SK-N-SH treated with all-trans-retinoic acid at 6 μM for 48 hours (cell line): ENCODE data around the gene ST6GALNAC6.

Experiments
- ATAC-seq: fragments of 200-7000 bp; cut with Tn5 transposase; 3 replicates; pipeline ENCODE4 v1.9.1; 2020; ENCODE audit warnings: mild to moderate bottlenecking, moderate library complexity
- ARNTL ChIP-seq: fragments of 450-650 bp; formaldehyde crosslinking; IDR thresholded peaks from 2 replicates; pipeline ENCODE4 v1.5.0; 2020; ENCODE audit warnings: low read depth, mild to moderate bottlenecking, moderate library complexity, borderline replicate concordance
- BACH2 ChIP-seq: fragments of 250-450 bp; sonication (Bioruptor Pico); IDR thresholded peaks from 2 replicates; pipeline ENCODE4 v1.9.0; 2021; ENCODE audit warnings: mild to moderate bottlenecking, borderline replicate concordance
- CREB5 ChIP-seq: fragments of 250-450 bp; sonication (Bioruptor Pico); IDR thresholded peaks from 2 replicates; pipeline ENCODE4 v1.5.1; 2020; ENCODE audit warnings: low read depth, mild to moderate bottlenecking, moderate library complexity
- CSDC2 ChIP-seq: fragments of 250-450 bp; sonication (Bioruptor Pico); IDR thresholded peaks from 2 replicates; pipeline ENCODE4 v1.5.0; 2020; ENCODE audit warnings: mild to moderate bottlenecking, moderate library complexity
- ESRRG ChIP-seq: fragments of 250-450 bp; sonication (Bioruptor Pico); IDR thresholded peaks from 2 replicates; pipeline ENCODE4 v1.6.1; 2021; ENCODE audit warnings: mild to moderate bottlenecking
- GLIS3 ChIP-seq: fragments of 250-450 bp; sonication (Bioruptor Pico); IDR thresholded peaks from 2 replicates; pipeline ENCODE4 v1.5.0; 2020; ENCODE audit warnings: mild to moderate bottlenecking, moderate library complexity
- OSR1 ChIP-seq: fragments of 250-450 bp; sonication (Bioruptor Pico); IDR thresholded peaks from 2 replicates; pipeline ENCODE4 v1.8.0; 2022; ENCODE audit warnings: moderate library complexity, mild to moderate bottlenecking, inconsistent platforms
- PPARA ChIP-seq: fragments of 250-450 bp; sonication (Bioruptor Pico); IDR thresholded peaks from 2 replicates; pipeline ENCODE4 v1.5.0; 2020; ENCODE audit warnings: mild to moderate bottlenecking, borderline replicate concordance
- RARB ChIP-seq: fragments of 250-450 bp; sonication (Bioruptor Pico); IDR thresholded peaks from 2 replicates; pipeline ENCODE4 v1.8.0; 2021; ENCODE audit warnings: mild to moderate bottlenecking, moderate library complexity
- SNAI2 ChIP-seq: fragments of 250-450 bp; sonication (Bioruptor Pico); IDR thresholded peaks from 2 replicates; pipeline ENCODE4 v1.5.0; 2020; ENCODE audit warnings: mild to moderate bottlenecking, moderate library complexity
- TCF4 ChIP-seq: fragments of 250-450 bp; sonication (Bioruptor Pico); IDR thresholded peaks from 2 replicates; pipeline ENCODE4 v1.8.0; 2021; ENCODE audit warnings: mild to moderate bottlenecking, moderate library complexity, borderline replicate concordance
- TOX ChIP-seq: fragments of 250-450 bp; sonication (Bioruptor Pico); IDR thresholded peaks from 2 replicates; pipeline ENCODE4 v1.8.0; 2021; ENCODE audit warnings: mild to moderate bottlenecking, moderate library complexity, borderline replicate concordance
- ZC3H10 ChIP-seq: fragments of 250-450 bp; sonication (Bioruptor Pico); IDR thresholded peaks from 2 replicates; pipeline ENCODE4 v1.5.1; 2021; ENCODE audit warnings: mild to moderate bottlenecking, moderate library complexity
- ZFP3 ChIP-seq: fragments of 250-450 bp; sonication (Bioruptor Pico); IDR thresholded peaks from 2 replicates; pipeline ENCODE4 v1.5.0; 2020; ENCODE audit warnings: mild to moderate bottlenecking, moderate library complexity
- ZNF565 ChIP-seq: fragments of 450-650 bp; formaldehyde crosslinking; conservative IDR thresholded peaks from 2 replicates; pipeline ENCODE4 v1.5.0; 2020; ENCODE audit warnings: low read depth, mild to moderate bottlenecking, moderate library complexity
- ZNF70 ChIP-seq: fragments of 450-650 bp; formaldehyde crosslinking; IDR thresholded peaks from 2 replicates; pipeline ENCODE4 v1.5.0; 2020; ENCODE audit warnings: mild to moderate bottlenecking, moderate library complexity
- ZNF8 ChIP-seq: fragments of 450-650 bp; formaldehyde crosslinking; IDR thresholded peaks from 2 replicates; pipeline ENCODE4 v1.5.0; 2020; ENCODE audit warnings: mild to moderate bottlenecking, moderate library complexity
- TF ChIP-seq, protein P1 (sequence below): fragments of 250-450 bp; sonication (Bioruptor Pico); IDR thresholded peaks from 2 replicates; pipeline ENCODE4 v1.5.1; 2021; ENCODE audit warnings: mild to moderate bottlenecking, moderate library complexity
- TF ChIP-seq, protein P2 (sequence below): fragments of 250-450 bp; sonication (Bioruptor Pico); IDR thresholded peaks from 2 replicates; pipeline ENCODE4 v1.8.0; 2021; ENCODE audit warnings: low read depth, mild to moderate bottlenecking, moderate library complexity, borderline replicate concordance
- TF ChIP-seq, protein P3 (sequence below): fragments of 250-450 bp; sonication (Bioruptor Pico); IDR thresholded peaks from 2 replicates; pipeline ENCODE4 v1.5.0; 2020; ENCODE audit warnings: mild to moderate bottlenecking, moderate library complexity

ST6GALNAC6 gene

DNA sequence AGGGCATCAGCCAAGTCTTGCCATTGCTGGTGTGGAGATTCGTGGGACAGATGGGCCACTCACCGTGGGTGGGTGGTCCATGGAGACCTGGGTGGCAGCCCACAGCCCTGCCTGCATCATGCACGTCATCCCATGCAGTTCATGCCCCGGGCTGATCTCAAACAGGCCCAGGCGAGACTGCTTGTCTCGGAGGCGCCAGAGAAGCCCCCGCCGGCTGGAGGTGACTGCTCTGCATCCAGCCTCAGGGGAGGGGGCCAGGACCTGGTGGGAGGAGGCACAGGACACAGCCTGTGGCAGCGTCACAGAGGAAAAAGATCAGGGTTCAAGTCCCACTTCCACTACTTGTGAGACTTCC lies 30.2 kb upstream of the ST6GALNAC6 start:
- TF ChIP-seq OSR1 (CRISPR knock-in tag) (no peak), GLIS3 (CRISPR knock-in tag) (no peak), ZC3H10 (CRISPR knock-in tag) (no peak)
- ATAC-seq, result no peak

DNA sequence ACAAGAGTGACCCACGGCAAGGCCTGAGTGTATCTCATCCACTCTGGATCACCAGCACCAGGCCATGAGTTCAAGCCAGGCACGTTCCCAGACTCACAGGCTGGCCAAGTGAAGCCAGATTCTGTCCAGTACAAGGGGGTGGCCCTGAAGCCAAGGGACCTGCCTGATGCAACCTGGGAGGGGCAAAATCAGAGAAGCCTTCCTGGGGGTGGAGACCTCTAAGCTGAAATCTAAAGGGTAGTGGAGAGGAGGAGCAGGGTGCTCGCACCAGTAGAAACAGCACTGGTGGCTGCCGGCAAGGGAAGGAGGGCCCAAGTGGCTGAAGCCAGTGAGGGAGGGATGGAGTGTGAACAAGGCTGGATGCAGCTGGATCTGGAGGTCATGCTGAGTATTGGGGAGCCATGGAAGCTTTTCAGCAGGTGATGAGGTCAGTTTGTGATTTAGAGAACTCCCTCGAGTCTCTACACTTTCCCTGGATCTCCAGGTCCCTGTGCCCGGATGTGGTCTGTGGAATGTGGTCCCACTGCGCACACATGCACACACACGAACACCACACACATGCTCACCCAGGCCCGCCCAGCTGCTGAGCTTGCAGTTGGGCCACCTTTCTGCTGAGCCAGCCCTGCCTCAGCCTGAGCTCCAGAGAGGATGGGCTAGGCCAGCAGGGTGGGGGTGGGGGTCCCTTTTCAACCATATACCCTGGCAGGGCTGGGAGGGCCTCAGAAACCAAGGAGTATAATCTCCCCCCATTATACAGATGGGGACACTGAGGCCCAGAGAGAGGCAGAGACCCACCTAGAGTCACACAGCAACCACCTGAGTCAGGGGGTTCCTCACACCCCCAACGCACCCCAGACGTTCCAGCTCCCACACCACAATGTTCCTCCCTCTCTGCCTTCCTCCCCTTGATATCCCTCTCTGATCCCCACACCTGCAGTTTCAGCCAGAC lies 29.5 kb upstream of the ST6GALNAC6 start:
- ATAC-seq, result no peak
- TF ChIP-seq TOX (CRISPR knock-in tag), result no peak
- TF ChIP-seq TCF4 (CRISPR knock-in tag), result no peak
- TF ChIP-seq, protein P1, sequence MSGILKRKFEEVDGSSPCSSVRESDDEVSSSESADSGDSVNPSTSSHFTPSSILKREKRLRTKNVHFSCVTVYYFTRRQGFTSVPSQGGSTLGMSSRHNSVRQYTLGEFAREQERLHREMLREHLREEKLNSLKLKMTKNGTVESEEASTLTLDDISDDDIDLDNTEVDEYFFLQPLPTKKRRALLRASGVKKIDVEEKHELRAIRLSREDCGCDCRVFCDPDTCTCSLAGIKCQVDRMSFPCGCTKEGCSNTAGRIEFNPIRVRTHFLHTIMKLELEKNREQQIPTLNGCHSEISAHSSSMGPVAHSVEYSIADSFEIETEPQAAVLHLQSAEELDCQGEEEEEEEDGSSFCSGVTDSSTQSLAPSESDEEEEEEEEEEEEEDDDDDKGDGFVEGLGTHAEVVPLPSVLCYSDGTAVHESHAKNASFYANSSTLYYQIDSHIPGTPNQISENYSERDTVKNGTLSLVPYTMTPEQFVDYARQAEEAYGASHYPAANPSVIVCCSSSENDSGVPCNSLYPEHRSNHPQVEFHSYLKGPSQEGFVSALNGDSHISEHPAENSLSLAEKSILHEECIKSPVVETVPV (CRISPR knock-in tag), result no peak
- no peak for TF ChIP-seq CSDC2 (CRISPR knock-in tag)
- TF ChIP-seq BACH2 (CRISPR knock-in tag), result no peak
- TF ChIP-seq ARNTL (CRISPR knock-in tag), result no peak
- TF ChIP-seq ZC3H10 (CRISPR knock-in tag), result no peak
- TF ChIP-seq SNAI2, result no peak
- no peak for TF ChIP-seq ZNF8 (CRISPR knock-in tag)
- TF ChIP-seq ESRRG (CRISPR knock-in tag), result no peak
- TF ChIP-seq PPARA (CRISPR knock-in tag), result no peak
- no peak for TF ChIP-seq ZFP3 (CRISPR knock-in tag)
- no peak for TF ChIP-seq CREB5 (CRISPR knock-in tag)
- TF ChIP-seq ZNF70 (CRISPR knock-in tag), result no peak

GRCh38 chr9:127927988-127928675 lies 28.7 kb upstream of the ST6GALNAC6 start:
- no peak for ATAC-seq
- no peak for TF ChIP-seq RARB (CRISPR knock-in tag)
- no peak for TF ChIP-seq SNAI2
- TF ChIP-seq TCF4 (CRISPR knock-in tag), result no peak
- TF ChIP-seq ZNF8 (CRISPR knock-in tag), result no peak

GRCh38 chr9:127927201-127927987 lies 28.0 kb upstream of the ST6GALNAC6 start:
- no peak for ATAC-seq

DNA sequence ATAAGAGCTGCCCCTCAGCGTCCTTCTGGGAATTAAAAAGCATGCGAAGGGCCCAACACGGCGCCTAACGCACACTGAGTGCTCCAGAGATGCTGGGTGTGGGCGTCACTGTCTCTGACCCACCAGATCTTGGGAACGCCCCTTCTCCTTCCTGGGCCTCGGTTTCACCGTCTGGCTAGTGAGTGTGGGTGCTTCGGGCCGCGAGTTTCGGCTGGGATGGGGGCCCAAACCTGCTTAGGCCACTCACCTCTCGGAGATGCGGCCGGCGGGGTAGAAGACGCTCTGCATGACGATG lies 27.4 kb upstream of the ST6GALNAC6 start:
- ATAC-seq, result no peak
- no peak for TF ChIP-seq CREB5 (CRISPR knock-in tag)
- TF ChIP-seq CSDC2 (CRISPR knock-in tag), result no peak
- TF ChIP-seq PPARA (CRISPR knock-in tag), result no peak
- TF ChIP-seq BACH2 (CRISPR knock-in tag), result no peak
- TF ChIP-seq RARB (CRISPR knock-in tag), result no peak
- TF ChIP-seq ZNF565 (CRISPR knock-in tag), result no peak
- TF ChIP-seq TOX (CRISPR knock-in tag), result no peak
- TF ChIP-seq, protein P2, sequence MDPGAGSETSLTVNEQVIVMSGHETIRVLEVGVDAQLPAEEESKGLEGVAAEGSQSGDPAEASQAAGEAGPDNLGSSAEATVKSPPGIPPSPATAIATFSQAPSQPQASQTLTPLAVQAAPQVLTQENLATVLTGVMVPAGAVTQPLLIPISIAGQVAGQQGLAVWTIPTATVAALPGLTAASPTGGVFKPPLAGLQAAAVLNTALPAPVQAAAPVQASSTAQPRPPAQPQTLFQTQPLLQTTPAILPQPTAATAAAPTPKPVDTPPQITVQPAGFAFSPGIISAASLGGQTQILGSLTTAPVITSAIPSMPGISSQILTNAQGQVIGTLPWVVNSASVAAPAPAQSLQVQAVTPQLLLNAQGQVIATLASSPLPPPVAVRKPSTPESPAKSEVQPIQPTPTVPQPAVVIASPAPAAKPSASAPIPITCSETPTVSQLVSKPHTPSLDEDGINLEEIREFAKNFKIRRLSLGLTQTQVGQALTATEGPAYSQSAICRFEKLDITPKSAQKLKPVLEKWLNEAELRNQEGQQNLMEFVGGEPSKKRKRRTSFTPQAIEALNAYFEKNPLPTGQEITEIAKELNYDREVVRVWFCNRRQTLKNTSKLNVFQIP, result no peak
- TF ChIP-seq TCF4 (CRISPR knock-in tag), result no peak
- no peak for TF ChIP-seq ZNF8 (CRISPR knock-in tag)
- TF ChIP-seq, protein P3, sequence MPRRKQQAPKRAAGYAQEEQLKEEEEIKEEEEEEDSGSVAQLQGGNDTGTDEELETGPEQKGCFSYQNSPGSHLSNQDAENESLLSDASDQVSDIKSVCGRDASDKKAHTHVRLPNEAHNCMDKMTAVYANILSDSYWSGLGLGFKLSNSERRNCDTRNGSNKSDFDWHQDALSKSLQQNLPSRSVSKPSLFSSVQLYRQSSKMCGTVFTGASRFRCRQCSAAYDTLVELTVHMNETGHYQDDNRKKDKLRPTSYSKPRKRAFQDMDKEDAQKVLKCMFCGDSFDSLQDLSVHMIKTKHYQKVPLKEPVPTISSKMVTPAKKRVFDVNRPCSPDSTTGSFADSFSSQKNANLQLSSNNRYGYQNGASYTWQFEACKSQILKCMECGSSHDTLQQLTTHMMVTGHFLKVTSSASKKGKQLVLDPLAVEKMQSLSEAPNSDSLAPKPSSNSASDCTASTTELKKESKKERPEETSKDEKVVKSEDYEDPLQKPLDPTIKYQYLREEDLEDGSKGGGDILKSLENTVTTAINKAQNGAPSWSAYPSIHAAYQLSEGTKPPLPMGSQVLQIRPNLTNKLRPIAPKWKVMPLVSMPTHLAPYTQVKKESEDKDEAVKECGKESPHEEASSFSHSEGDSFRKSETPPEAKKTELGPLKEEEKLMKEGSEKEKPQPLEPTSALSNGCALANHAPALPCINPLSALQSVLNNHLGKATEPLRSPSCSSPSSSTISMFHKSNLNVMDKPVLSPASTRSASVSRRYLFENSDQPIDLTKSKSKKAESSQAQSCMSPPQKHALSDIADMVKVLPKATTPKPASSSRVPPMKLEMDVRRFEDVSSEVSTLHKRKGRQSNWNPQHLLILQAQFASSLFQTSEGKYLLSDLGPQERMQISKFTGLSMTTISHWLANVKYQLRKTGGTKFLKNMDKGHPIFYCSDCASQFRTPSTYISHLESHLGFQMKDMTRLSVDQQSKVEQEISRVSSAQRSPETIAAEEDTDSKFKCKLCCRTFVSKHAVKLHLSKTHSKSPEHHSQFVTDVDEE, result no peak
- TF ChIP-seq, protein P1 (CRISPR knock-in tag), result no peak
- no peak for TF ChIP-seq ZNF70 (CRISPR knock-in tag)
- TF ChIP-seq ZFP3 (CRISPR knock-in tag), result no peak
- no peak for TF ChIP-seq ARNTL (CRISPR knock-in tag)

More at GRCh38 chr9:127927201-127927987, 28.0 kb upstream of the ST6GALNAC6 start:
- TF ChIP-seq ZNF565 (CRISPR knock-in tag), result no peak
